Choroid plexus epithelial cell (primary cell): ENCODE data around the gene PXT1.

Experiments
- DNase-seq: peaks from one replicate; pipeline ENCODE4 v3.0.0-alpha.2; 2010; ENCODE audit warnings: low read depth
- H3K4me3 ChIP-seq: 2 replicates; pipeline ENCODE4 v1.5.1; 2011; ENCODE audit warnings: low read depth, mild to moderate bottlenecking, control low read depth, low read length, moderate library complexity
- TF ChIP-seq, protein P1 (sequence below): conservative IDR thresholded peaks from 2 replicates; pipeline ENCODE4 v1.5.1; 2011; ENCODE audit warnings: low read depth, mild to moderate bottlenecking, control low read depth, inconsistent platforms, low read length, moderate library complexity

The PXT1 gene

GRCh38 chr6:36432151-36432671, 10.4 kb downstream of the PXT1 start:
- TF ChIP-seq, protein P1, sequence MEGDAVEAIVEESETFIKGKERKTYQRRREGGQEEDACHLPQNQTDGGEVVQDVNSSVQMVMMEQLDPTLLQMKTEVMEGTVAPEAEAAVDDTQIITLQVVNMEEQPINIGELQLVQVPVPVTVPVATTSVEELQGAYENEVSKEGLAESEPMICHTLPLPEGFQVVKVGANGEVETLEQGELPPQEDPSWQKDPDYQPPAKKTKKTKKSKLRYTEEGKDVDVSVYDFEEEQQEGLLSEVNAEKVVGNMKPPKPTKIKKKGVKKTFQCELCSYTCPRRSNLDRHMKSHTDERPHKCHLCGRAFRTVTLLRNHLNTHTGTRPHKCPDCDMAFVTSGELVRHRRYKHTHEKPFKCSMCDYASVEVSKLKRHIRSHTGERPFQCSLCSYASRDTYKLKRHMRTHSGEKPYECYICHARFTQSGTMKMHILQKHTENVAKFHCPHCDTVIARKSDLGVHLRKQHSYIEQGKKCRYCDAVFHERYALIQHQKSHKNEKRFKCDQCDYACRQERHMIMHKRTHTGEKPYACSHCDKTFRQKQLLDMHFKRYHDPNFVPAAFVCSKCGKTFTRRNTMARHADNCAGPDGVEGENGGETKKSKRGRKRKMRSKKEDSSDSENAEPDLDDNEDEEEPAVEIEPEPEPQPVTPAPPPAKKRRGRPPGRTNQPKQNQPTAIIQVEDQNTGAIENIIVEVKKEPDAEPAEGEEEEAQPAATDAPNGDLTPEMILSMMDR: no peak
- DNase-seq: peak; percentile 37
- H3K4me3 ChIP-seq: no peak overlapping the region

GRCh38 chr6:36431197-36431596, 11.5 kb downstream of the PXT1 start:
- H3K4me3 ChIP-seq: no peak overlapping the region
- TF ChIP-seq, protein P1: no peak

GRCh38 chr6:36430351-36430750, 12.3 kb downstream of the PXT1 start:
- peak; percentile 41 for DNase-seq
- TF ChIP-seq, protein P1: no peak
- no peak overlapping the region for H3K4me3 ChIP-seq

More at GRCh38 chr6:36431197-36431596, 11.5 kb downstream of the PXT1 start:
- DNase-seq: no peak

- TF ChIP-seq, protein P1: no peak
- DNase-seq: no peak
Measured at GRCh38 chr6:36428911-36429310, 13.7 kb downstream of the PXT1 start.

DNA sequence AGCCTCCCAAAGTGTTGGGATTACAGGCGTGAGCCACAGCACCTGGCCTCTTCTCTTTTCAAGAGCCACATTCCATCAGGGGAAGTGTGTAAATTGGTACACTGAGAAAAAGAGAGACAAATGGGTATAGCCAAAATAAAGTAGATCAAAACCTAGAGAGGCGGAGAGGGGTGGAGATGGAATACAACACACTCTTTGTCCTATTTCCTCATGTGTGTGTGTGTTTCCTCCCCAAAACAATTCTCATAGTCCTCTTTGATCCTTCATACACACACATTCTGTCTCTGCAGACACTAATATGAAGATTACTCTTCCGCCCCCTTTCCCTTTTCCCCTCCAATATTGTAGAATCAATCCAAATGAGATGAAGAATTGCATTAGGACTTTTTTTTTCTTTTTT, 16.0 kb downstream of the PXT1 start:
- H3K4me3 ChIP-seq: no peak overlapping the region
- no peak for DNase-seq
- TF ChIP-seq, protein P1: no peak

More at GRCh38 chr6:36428911-36429310, 13.7 kb downstream of the PXT1 start:
- H3K4me3 ChIP-seq: no peak overlapping the region

DNA sequence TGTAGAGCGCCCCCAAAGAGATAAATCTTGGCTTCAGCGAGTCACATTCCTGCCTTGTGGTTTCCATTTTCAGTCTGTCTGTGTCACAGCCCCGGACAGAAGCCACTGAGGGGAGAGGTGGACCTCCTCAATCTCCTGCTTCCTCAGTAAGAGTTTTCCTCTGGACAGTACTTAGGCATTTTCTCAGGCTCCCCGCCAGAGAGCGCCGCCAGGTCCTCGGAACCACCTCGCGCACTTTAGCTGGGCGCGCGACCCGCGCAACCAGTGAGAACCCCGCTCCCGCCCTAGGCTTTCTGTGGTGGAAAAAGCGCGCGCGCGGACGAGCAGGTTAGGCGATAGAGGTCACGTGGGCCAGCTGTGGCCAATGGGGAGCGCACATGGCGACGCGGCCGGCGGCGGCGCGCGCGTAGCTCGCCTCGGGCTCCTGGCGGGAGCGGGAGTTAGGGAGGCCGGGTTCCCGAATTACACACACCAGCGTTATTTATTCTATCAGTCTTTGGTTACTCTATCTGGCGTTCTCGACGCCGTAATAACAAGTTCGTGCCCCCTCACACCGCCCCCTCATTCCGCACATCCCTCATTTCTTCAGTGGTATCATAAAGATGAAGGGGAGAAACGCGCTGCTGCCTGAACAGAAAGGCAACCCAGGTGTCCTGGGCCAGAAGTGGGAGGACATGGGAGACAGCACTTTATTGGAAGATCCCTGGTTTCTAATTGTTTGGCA, 19.4 kb downstream of the PXT1 start:
- DNase-seq: peak; percentile 99
- TF ChIP-seq, protein P1: peak; percentile 80
- H3K4me3 ChIP-seq: peak overlapping the region; percentile 72

GRCh38 chr6:36422714-36423100, 19.9 kb downstream of the PXT1 start:
- TF ChIP-seq, protein P1: no peak
- DNase-seq: no peak
- H3K4me3 ChIP-seq: peak overlapping the region; percentile 72
